Fibroblast of mammary gland (primary cell): ENCODE measurements around the gene NIPAL3.

Experiments used
- DNase-seq: peaks from one replicate; pipeline ENCODE4 v3.0.0-alpha.2; 2010; ENCODE audit warnings: low read depth
- H3K4me3 ChIP-seq: 2 replicates; pipeline ENCODE4 v1.5.1; 2011; ENCODE audit warnings: low read depth, mild to moderate bottlenecking, low read length, moderate library complexity; ENCODE audit not compliant: control insufficient read depth
- CTCF ChIP-seq: conservative IDR thresholded peaks from 2 replicates; pipeline ENCODE4 v1.5.1; 2011; ENCODE audit warnings: low read depth, low read length, inconsistent platforms; ENCODE audit not compliant: control insufficient read depth, insufficient read depth

The NIPAL3 gene

GRCh38 chr1:24400065-24400464, 15.5 kb upstream of the NIPAL3 start:
- no peak for DNase-seq
- no peak for TF ChIP-seq CTCF
- no peak overlapping the region for H3K4me3 ChIP-seq

GRCh38 chr1:24403806-24404205, 11.8 kb upstream of the NIPAL3 start:
- TF ChIP-seq CTCF: no peak
- no peak overlapping the region for H3K4me3 ChIP-seq
- DNase-seq: no peak

GRCh38 chr1:24406788-24407187, 8.8 kb upstream of the NIPAL3 start:
- no peak for TF ChIP-seq CTCF
- DNase-seq: no peak
- no peak overlapping the region for H3K4me3 ChIP-seq

GRCh38 chr1:24409535-24409934, 6.1 kb upstream of the NIPAL3 start:
- TF ChIP-seq CTCF: no peak
- DNase-seq: peak; percentile 89
- no peak overlapping the region for H3K4me3 ChIP-seq

GRCh38 chr1:24410750-24411149, 4.9 kb upstream of the NIPAL3 start:
- TF ChIP-seq CTCF: no peak
- DNase-seq: no peak
- no peak overlapping the region for H3K4me3 ChIP-seq

GRCh38 chr1:24411963-24412362, 3.6 kb upstream of the NIPAL3 start:
- TF ChIP-seq CTCF: no peak
- H3K4me3 ChIP-seq: no peak overlapping the region
- DNase-seq: no peak

- DNase-seq: no peak
- no peak overlapping the region for H3K4me3 ChIP-seq
- no peak for TF ChIP-seq CTCF
Observed at GRCh38 chr1:24412408-24412807, 3.2 kb upstream of the NIPAL3 start.
